H1 (cell line): ENCODE measurements around the gene OR4K2. TPM values are rescaled to one million over a fixed set of nuclear protein-coding genes. Genes with fewer than 3 reads are reported as not detected.
"Not testable (repeated sequence)": the region's sequence is repeated elsewhere in the genome, so short reads cannot be mapped to it uniquely, and the experiment has no call there.

Experiments
- CTCF ChIA-PET: fragments of 300-600 bp; sonication (Branson Sonifier 250); formaldehyde crosslinking; loops from one replicate; lab custom pipeline; 2021; ENCODE audit not compliant: partially characterized antibody; lab: Charles Lee
- POLR2A ChIA-PET: fragments of 300-600 bp; sonication (Branson Sonifier 250); formaldehyde crosslinking; loops from one replicate; lab custom pipeline; 2021; ENCODE audit warnings: inconsistent platforms; ENCODE audit not compliant: partially characterized antibody; lab: Charles Lee
- DNase-seq, 2 experiments: peaks; one replicate each; pipeline versions ENCODE4 v3.0.0 to v3.0.0-alpha.2; 2010 to 2022; ENCODE audit warnings: low spot score in 2 of 2, low read depth in 1 of 2, mixed read lengths in 1 of 2
- FAIRE-seq: peaks from 2 replicates; lab custom pipeline; 2011; peaks lifted over from hg19 to GRCh38; lab: Jason Lieb, UNC
- H2AFZ ChIP-seq: 2 replicates; pipeline ENCODE4 v1.8.1; 2012; ENCODE audit warnings: low read length, inconsistent platforms
- H2AK5ac ChIP-seq: 2 replicates; pipeline ENCODE4 v1.6.1; 2013; ENCODE audit warnings: low read depth, low read length
- H2BK120ac ChIP-seq: replicated peaks from 2 replicates; pipeline ENCODE3; 2013; ENCODE audit warnings: low read depth, low read length, inconsistent platforms
- H2BK12ac ChIP-seq: 2 replicates; pipeline ENCODE4 v1.6.1; 2013; ENCODE audit warnings: low read depth, low read length
- H2BK15ac ChIP-seq: 2 replicates; pipeline ENCODE4 v1.6.1; 2013; ENCODE audit warnings: low read length
- H2BK20ac ChIP-seq: 2 replicates; pipeline ENCODE4 v1.6.1; 2013; ENCODE audit warnings: low read length
- H2BK5ac ChIP-seq: 2 replicates; pipeline ENCODE4 v1.6.1; 2013; ENCODE audit warnings: low read depth, low read length
- H3K14ac ChIP-seq: 2 replicates; pipeline ENCODE4 v1.6.1; 2013; ENCODE audit warnings: inconsistent platforms; ENCODE audit not compliant: insufficient read length
- H3K18ac ChIP-seq: 2 replicates; pipeline ENCODE4 v1.6.1; 2013; ENCODE audit warnings: low read length; ENCODE audit errors: extremely low read depth
- H3K23ac ChIP-seq: 2 replicates; pipeline ENCODE4 v1.6.1; 2013; ENCODE audit warnings: inconsistent platforms; ENCODE audit not compliant: insufficient read length
- H3K23me2 ChIP-seq: 2 replicates; pipeline ENCODE4 v1.6.1; 2013; ENCODE audit warnings: low read depth, low read length
- H3K27ac ChIP-seq: 2 replicates; pipeline ENCODE4 v1.6.1; 2011; ENCODE audit warnings: low read depth, low read length, inconsistent platforms
- H3K27me3 ChIP-seq, 4 experiments: replicated peaks in 1 of 4; 1 replicate in 1 of 4; 2 replicates in 3 of 4; pipeline versions ENCODE4 v1.6.1 to v1.8.1; 2011 to 2013; ENCODE audit warnings: low read length in 3 of 4, mild to moderate bottlenecking in 3 of 4, inconsistent platforms in 2 of 4, mixed read lengths in 2 of 4, moderate library complexity in 1 of 4; ENCODE audit not compliant: control insufficient read depth in 3 of 4, insufficient read depth in 3 of 4; ENCODE audit errors: extremely low read depth in 1 of 4
- H3K36me3 ChIP-seq, 4 experiments: 2 replicates each; pipeline versions ENCODE4 v1.6.1 to v1.8.1; 2011 to 2013; ENCODE audit warnings: mild to moderate bottlenecking in 4 of 4, low read length in 3 of 4, moderate library complexity in 2 of 4, control low read depth in 1 of 4, inconsistent platforms in 1 of 4; ENCODE audit not compliant: insufficient read depth in 4 of 4, control insufficient read depth in 2 of 4
- H3K4ac ChIP-seq: replicated peaks from 2 replicates; pipeline ENCODE3; 2013; ENCODE audit warnings: low read length, low read depth, mixed read lengths, inconsistent platforms; ENCODE audit not compliant: insufficient read length
- H3K4me1 ChIP-seq, 4 experiments: replicated peaks in 1 of 4; 1 replicate in 1 of 4; 2 replicates in 3 of 4; pipeline versions ENCODE4 v1.6.1 to v1.8.1; 2011 to 2013; ENCODE audit warnings: low read length in 3 of 4, inconsistent platforms in 2 of 4, mixed read lengths in 1 of 4; ENCODE audit not compliant: insufficient read depth in 4 of 4, control insufficient read depth in 3 of 4
- H3K4me2 ChIP-seq, 2 experiments: 2 replicates each; pipeline versions ENCODE4 v1.6.1 to v1.8.1; 2011 to 2013; ENCODE audit warnings: low read depth in 2 of 2, low read length in 2 of 2, control low read depth in 1 of 2, inconsistent platforms in 1 of 2, mild to moderate bottlenecking in 1 of 2; ENCODE audit not compliant: insufficient read depth in 1 of 2
- H3K4me3 ChIP-seq, 4 experiments: fragments of 200-600, 300-600 bp in 1 of 4; sonication (generic), shearing (Covaris generic), sonication (Bioruptor Twin) in 1 of 4; 2 replicates each; pipeline versions ENCODE4 v1.5.1 to v1.8.1; 2011 to 2016; ENCODE audit warnings: low read length in 4 of 4, low read depth in 3 of 4, control low read depth in 2 of 4, inconsistent platforms in 2 of 4, mild to moderate bottlenecking in 2 of 4, mixed read lengths in 1 of 4, moderate library complexity in 1 of 4; ENCODE audit not compliant: insufficient read depth in 2 of 4; ENCODE audit errors: extremely low read depth in 1 of 4
- H3K56ac ChIP-seq: replicated peaks from 2 replicates; pipeline ENCODE3; 2013; ENCODE audit warnings: low read depth, mild to moderate bottlenecking, mixed read lengths, low read length, inconsistent platforms; ENCODE audit not compliant: insufficient read length
- H3K79me1 ChIP-seq: 2 replicates; pipeline ENCODE4 v1.6.1; 2013; ENCODE audit warnings: low read depth, low read length, control low read depth
- H3K79me2 ChIP-seq, 2 experiments: 2 replicates each; pipeline versions ENCODE4 v1.6.1 to v1.8.1; 2012 to 2013; ENCODE audit warnings: low read length in 2 of 2, mild to moderate bottlenecking in 2 of 2, inconsistent platforms in 1 of 2; ENCODE audit not compliant: insufficient read depth in 2 of 2, control insufficient read depth in 1 of 2
- H3K9ac ChIP-seq, 4 experiments: replicated peaks in 1 of 4; 1 replicate in 1 of 4; 2 replicates in 3 of 4; pipeline versions ENCODE4 v1.6.1 to v1.8.1; 2011 to 2013; ENCODE audit warnings: low read depth in 3 of 4, low read length in 3 of 4, control low read depth in 2 of 4, mild to moderate bottlenecking in 2 of 4, moderate library complexity in 2 of 4, inconsistent platforms in 1 of 4; ENCODE audit errors: extremely low read depth in 1 of 4
- H3K9me3 ChIP-seq, 2 experiments: 2 replicates each; pipeline versions ENCODE4 v1.6.1 to v1.8.1; 2012 to 2013; ENCODE audit warnings: mild to moderate bottlenecking in 2 of 2, moderate library complexity in 2 of 2, control low read depth in 1 of 2, inconsistent platforms in 1 of 2, low read depth in 1 of 2, low read length in 1 of 2, mixed read lengths in 1 of 2; ENCODE audit not compliant: insufficient read depth in 2 of 2
- H4K20me1 ChIP-seq, 2 experiments: replicated peaks in 1 of 2; 2 replicates each; pipeline versions ENCODE3 to v1.8.1; 2011 to 2013; ENCODE audit warnings: inconsistent platforms in 2 of 2, low read length in 2 of 2, mild to moderate bottlenecking in 1 of 2; ENCODE audit not compliant: insufficient read depth in 2 of 2, control insufficient read depth in 1 of 2
- H4K5ac ChIP-seq: 2 replicates; pipeline ENCODE4 v1.6.1; 2013; ENCODE audit warnings: low read length, low read depth, mixed read lengths, inconsistent platforms; ENCODE audit not compliant: insufficient read length
- H4K8ac ChIP-seq: 2 replicates; pipeline ENCODE4 v1.8.0; 2013; ENCODE audit warnings: mild to moderate bottlenecking, moderate library complexity, low read length, inconsistent platforms; ENCODE audit not compliant: insufficient read depth; ENCODE audit errors: extremely low read depth
- H4K91ac ChIP-seq: replicated peaks from 2 replicates; pipeline ENCODE3; 2013; ENCODE audit warnings: low read length, mixed read lengths, inconsistent platforms; ENCODE audit not compliant: insufficient read length
- WGBS, 2 experiments: shearing (Covaris generic) in 1 of 2; methylation state at CpG; one replicate each; pipeline versions ENCODE4 v1.1.6 to v1.1.7; 2013 to 2015; ENCODE audit warnings: low lambda C conversion rate in 2 of 2, mixed read lengths in 2 of 2, inconsistent platforms in 1 of 2, low coverage in 1 of 2, missing lambda C conversion rate in 1 of 2; ENCODE audit not compliant: insufficient replicate concordance in 2 of 2, insufficient coverage in 1 of 2, insufficient read length in 1 of 2; ENCODE audit errors: extremely low coverage in 1 of 2, missing lambda C conversion rate in 1 of 2; 5-methylcytosine and 5-hydroxymethylcytosine counted together
- polyA plus RNA-seq, 7 experiments: library from polyadenylated mRNA; depleted of rRNA in 3 of 7; stranded (reverse) in 5 of 7; unstranded in 2 of 7; fragments of >200 nt in 5 of 7; fragments of 200-250 nt in 2 of 7; gene quantifications; 1 replicate in 5 of 7; 2 replicates in 1 of 7; 4 replicates in 1 of 7; pipeline versions ENCODE4 v1.2.1 to v1.2.3, GENCODE V29; 2011 to 2013; ENCODE audit warnings: missing spikeins in 2 of 7, mixed read lengths in 2 of 7
- total RNA-seq: library from RNA; stranded (reverse); fragmentation: NEBNext Ultra II Directional; extraction: Animal tissue kit (Norgen Biotek cat#: 25700); gene quantifications from 2 replicates; pipeline ENCODE4 v1.2.1, GENCODE V29; 2021

Gene OR4K2
- total and polyA plus RNA-seq, 2 of the 8 experiments (the other 6 are each of a cell fraction or from before 2014, with no cell fraction given): not detected

DNA sequence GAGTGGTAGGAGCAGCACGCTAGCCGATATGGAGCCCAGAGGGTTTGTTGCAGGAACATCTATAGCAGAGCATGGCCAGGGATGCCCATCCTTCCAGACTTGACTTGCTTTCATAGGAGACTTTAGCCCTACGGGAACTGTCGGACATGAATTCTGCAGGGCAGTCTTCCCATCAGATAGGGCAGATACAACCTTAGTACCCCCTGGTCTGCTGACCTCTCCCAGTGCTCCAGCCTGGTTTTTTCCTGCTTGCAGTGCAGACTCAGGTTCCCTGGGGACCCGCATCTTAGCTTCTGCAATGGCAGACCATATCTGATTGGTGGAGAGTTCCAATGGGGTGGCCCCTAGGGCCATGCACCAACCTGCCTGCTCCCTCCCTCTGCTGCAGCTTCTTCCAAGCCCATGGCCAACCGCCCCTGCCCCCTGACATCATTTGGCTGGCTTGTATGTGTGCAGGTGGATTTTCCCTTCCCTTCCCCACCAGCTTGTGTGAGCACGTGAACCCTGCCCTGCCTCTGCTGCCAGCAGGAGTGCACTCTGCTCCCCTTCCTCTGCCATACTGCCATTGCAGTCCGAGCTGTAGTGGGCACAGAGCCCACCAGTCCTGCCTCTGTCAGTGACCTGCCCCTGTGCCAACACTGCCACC, 40.6 kb upstream of the OR4K2 start:
- H3K9ac ChIP-seq, H2AFZ ChIP-seq, H4K91ac ChIP-seq, H3K18ac ChIP-seq, H3K36me3 ChIP-seq, H3K27me3 ChIP-seq, H3K4me3 ChIP-seq, H3K23ac ChIP-seq, H2BK12ac ChIP-seq, H3K23me2 ChIP-seq, H3K79me2 ChIP-seq, H4K8ac ChIP-seq, H3K27ac ChIP-seq, FAIRE-seq, H3K4me2 ChIP-seq, H4K20me1 ChIP-seq, H3K4me1 ChIP-seq, H2BK15ac ChIP-seq, H2BK120ac ChIP-seq, CTCF ChIA-PET, DNase-seq, H3K14ac ChIP-seq, H2BK5ac ChIP-seq, H4K5ac ChIP-seq, H3K4ac ChIP-seq, H3K79me1 ChIP-seq, POLR2A ChIA-PET, H2BK20ac ChIP-seq, H3K56ac ChIP-seq, H2AK5ac ChIP-seq: not testable (repeated sequence)
- 79% methylated on average over 8 of the region's 8 CpGs; no CpG with 5 or more reads in 1 of the 2 experiments for WGBS, 2 experiments
- H3K9me3 ChIP-seq: peaks cover 28 to 48% of the 10 kb centered on the region in 2 experiments
